ENCODE results near the gene IDUA. TPM values are rescaled to one million over a fixed set of nuclear protein-coding genes. Genes with fewer than 3 reads are reported as not detected.

Gene IDUA
- total RNA-seq, 1 experiment from 2014 or later: 46.6 TPM

DNA sequence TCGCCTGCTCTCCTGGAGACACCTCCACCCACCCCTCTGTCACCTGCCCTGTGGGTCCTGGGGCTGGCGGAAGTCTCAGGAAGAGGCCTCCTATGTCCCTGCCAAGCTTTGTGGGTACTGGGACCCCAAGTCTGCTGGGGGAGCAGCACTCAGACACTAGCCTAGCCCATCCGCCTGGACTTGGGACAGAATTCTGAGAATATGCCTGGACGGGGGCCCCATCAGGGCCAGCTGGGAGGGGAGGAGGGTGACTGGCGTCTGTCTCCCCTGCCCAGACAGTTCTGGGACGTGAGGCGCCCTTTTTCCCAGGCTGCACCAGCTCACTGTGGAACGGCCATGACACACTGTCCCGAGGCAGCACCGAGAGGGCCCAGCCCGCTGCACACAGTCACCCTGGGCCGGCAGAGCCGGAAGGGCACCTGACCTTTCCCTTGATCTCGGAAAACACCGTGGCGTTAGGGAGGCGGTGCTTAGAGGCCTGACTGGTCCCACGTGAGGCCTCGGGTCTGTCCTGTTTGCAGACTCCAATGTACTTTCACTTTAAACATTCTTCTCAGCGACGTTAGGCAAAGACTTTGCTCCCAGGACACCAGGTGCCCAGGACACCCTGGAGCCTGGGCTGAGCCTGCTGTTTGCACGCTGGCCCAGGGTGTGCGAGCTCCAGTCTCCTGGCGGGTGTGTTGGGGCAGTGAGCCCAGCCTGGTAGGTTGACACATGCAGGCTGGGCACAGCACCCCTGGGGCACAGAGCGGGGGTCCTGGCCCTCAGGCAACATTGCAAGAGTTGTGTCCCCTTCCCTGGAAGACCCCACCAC, 5.7 kb downstream of the IDUA start:
- Histone ChIP-seq H3K9me3 (ENCODE audit: insufficient read depth, low read depth) (no peaks in the 10 kb centered on the region), H3F3A (ENCODE audit: insufficient read depth, low read depth) (peaks cover 9% of the 10 kb centered on the region; the same call in 1 of the 2 replicates), H3K4me2 (peak overlapping the region; percentile 42), H3K27ac (0 out of 2 replicates have a peak overlapping the region, but pooled peaks have one; percentile 16), H3K4me1 (replicated peaks; ENCODE audit: insufficient read depth) (peaks cover 20% of the 10 kb centered on the region), H4K20me1 (ENCODE audit: insufficient read depth) (peaks cover 5% of the 10 kb centered on the region), H3K27me3 (ENCODE audit: insufficient read depth, low read depth) (peaks cover under 1% of the 10 kb centered on the region; the same call in 1 of the 2 replicates), H3K79me2 (ENCODE audit: low read depth) (peaks cover 10% of the 10 kb centered on the region; the same call in 1 of the 2 replicates), H3K36me3 (ENCODE audit: low read depth) (no peaks in the 10 kb centered on the region), H3K9me2 (ENCODE audit: insufficient read depth) (no peaks in the 10 kb centered on the region), H2AFZ (no peak overlapping the region), H3K4me3 (no peak overlapping the region)
- BruUV-seq (replicated peaks): no TSS peak
- CTCF ChIA-PET: no interaction called here
- no peak for TF ChIP-seq EZH2 (IDR thresholded peaks at IDR 0.05; ENCODE audit: low read depth)
- TF ChIP-seq, protein P1, sequence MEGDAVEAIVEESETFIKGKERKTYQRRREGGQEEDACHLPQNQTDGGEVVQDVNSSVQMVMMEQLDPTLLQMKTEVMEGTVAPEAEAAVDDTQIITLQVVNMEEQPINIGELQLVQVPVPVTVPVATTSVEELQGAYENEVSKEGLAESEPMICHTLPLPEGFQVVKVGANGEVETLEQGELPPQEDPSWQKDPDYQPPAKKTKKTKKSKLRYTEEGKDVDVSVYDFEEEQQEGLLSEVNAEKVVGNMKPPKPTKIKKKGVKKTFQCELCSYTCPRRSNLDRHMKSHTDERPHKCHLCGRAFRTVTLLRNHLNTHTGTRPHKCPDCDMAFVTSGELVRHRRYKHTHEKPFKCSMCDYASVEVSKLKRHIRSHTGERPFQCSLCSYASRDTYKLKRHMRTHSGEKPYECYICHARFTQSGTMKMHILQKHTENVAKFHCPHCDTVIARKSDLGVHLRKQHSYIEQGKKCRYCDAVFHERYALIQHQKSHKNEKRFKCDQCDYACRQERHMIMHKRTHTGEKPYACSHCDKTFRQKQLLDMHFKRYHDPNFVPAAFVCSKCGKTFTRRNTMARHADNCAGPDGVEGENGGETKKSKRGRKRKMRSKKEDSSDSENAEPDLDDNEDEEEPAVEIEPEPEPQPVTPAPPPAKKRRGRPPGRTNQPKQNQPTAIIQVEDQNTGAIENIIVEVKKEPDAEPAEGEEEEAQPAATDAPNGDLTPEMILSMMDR (conservative IDR thresholded peaks at IDR 0.05): no peak
- POLR2A ChIA-PET (ENCODE audit: unreplicated experiment): interaction anchor here (0.7 kb wide), 2 partner anchors 9 to 18 kb away, joined by 3 to 4 read pairs; no protein-coding TSS in a partner anchor
- peak; percentile 66 to 81 for DNase-seq
- intact Hi-C loops (cut with micrococcal nuclease; ENCODE audit: unreplicated experiment): no loop called here

DNA sequence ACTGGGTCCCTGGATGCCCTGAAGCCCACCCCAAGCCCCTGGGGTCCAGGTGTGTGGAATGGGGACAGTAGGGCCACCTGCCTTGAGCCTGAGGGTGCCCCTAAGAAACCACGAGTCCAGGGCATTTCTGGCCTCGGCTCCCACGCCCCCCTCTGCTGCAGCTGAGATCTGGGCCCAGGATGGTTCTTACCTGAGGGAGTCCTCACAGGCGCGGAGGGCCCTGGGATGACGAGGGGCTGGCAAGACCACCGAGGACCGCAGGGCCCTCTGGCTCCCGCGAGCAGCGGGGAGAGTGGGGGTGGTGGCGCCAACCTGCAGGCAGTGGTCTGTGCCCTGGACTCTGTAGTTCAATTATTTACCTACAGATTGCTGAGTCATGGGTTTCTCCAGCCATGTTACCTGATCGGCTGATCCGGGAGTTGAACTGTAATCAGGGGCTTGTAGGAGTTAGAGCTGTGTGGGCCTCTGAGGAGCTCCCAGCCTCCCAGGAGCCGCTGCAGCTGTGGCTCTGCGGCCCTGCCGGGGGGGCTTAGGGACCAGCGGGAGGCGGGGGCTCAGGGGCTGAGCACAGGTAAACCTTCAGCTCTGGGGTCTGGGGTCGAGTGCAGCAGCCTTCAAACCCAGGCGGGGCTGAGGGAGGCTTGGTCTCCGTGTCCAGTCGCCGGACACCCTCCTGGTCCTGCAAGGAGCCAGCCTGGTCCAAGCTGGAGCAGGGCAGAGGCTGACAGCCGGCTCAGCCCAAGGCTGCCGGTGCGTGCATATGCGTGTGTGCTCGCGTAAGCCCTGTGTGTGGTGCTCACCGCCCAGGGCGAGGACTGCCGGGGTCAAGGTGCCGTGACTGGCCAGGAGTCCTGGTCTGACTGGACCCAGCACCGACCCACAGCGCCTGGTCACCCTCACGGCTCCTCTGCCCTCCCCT, 6.5 kb downstream of the IDUA start, which contains the start of gene SLC26A1:
Gene SLC26A1, minus strand, starts transcription at position 294 of the 919 bp plus-strand sequence. CDS start 1,701 bp downstream, outside the sequence.
- H3K27ac ChIP-seq: 0 out of 2 replicates have a peak within 1 kb of the TSS, but pooled peaks have one; percentile 16
- H3K79me2 ChIP-seq (ENCODE audit: low read depth): 0 out of 2 replicates have a peak, but pooled peaks cover 4% of the 10 kb centered on the region
- no peak within 1 kb of the TSS for H2AFZ ChIP-seq
- peaks cover 7% of the 10 kb centered on the region; the same call in 1 of the 2 replicates for H3F3A ChIP-seq (ENCODE audit: insufficient read depth, low read depth)
- H3K4me2 ChIP-seq: peak within 1 kb of the TSS; percentile 42
- no peaks in the 10 kb centered on the region for H3K36me3 ChIP-seq (ENCODE audit: low read depth)
- H3K9me3 ChIP-seq (ENCODE audit: insufficient read depth, low read depth): no peaks in the 10 kb centered on the region
- H3K4me3 ChIP-seq: no peak within 1 kb of the TSS
- H3K9me2 ChIP-seq (ENCODE audit: insufficient read depth): no peaks in the 10 kb centered on the region
- TSS peak; percentile 23 for BruUV-seq (replicated peaks)
- DNase-seq: no peak
- CTCF ChIA-PET: no interaction called here
- POLR2A ChIA-PET (ENCODE audit: unreplicated experiment): interaction anchor here (0.6 kb wide), 1 partner anchor 669 kb away, joined by 3 read pairs; no protein-coding TSS in a partner anchor
- peaks cover 13% of the 10 kb centered on the region for H3K4me1 ChIP-seq (replicated peaks; ENCODE audit: insufficient read depth)
- intact Hi-C loops (cut with micrococcal nuclease; ENCODE audit: unreplicated experiment): no loop called here
- no peak for TF ChIP-seq EZH2 (IDR thresholded peaks at IDR 0.05; ENCODE audit: low read depth)
- TF ChIP-seq, protein P1 (conservative IDR thresholded peaks at IDR 0.05): no peak
- peaks cover 7% of the 10 kb centered on the region for H4K20me1 ChIP-seq (ENCODE audit: insufficient read depth)
- peaks cover 9% of the 10 kb centered on the region for H3K27me3 ChIP-seq (ENCODE audit: insufficient read depth, low read depth)
